ENCODE results near the gene PHF23.
A peak's percentile ranks its signal among the peaks of the same experiment; 100 is the strongest.

PHF23 gene

DNA sequence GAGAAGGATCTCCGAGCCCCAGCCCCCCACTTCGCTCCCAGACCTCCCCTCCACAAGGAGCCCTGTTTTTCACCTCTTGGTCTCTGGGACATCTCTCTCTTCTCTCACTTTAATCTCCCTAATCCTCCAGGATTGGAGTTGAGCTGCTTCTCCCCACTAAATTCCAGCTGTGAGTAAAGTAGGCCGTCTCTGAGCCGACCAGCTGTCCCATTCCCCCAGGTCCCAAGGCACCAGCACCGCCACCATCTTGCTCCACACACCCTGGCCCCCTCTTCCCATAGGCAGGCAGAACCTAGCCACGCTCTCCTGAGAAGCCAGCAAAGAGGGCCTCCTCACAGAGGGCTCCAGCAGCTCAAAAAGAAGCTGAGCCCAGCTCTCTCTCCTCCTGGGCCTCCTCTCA lies 20.5 kb downstream of the PHF23 start:
- H3K4me3 ChIP-seq (ENCODE audit: low read depth, low read length) = no peak overlapping the region
- no peak for TF ChIP-seq CTCF (IDR thresholded peaks at IDR 0.05; ENCODE audit: borderline replicate concordance, insufficient read depth, low read depth, low read length)

DNA sequence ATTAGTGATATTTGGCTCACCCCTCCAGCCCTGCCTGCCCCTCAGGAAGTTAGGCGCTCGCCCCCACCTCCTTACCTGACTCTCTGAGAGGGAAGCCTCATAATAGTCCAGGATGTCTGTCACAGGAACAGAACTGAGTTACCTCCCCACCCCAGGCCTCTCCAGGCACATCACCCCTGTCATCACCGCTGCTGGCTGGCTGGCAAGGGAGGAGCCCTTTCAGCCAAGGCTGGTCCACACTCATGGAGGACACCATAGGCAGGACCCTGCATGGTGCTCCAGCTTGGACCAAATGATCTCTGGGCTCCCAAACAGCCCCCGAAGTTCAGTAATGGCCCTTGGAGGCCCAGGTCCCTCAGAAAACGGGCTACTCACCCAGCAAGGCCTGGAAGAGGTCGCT lies 21.1 kb downstream of the PHF23 start:
- no peak for TF ChIP-seq CTCF (IDR thresholded peaks at IDR 0.05; ENCODE audit: borderline replicate concordance, insufficient read depth, low read depth, low read length)
- no peak overlapping the region for H3K4me3 ChIP-seq (ENCODE audit: low read depth, low read length)

DNA sequence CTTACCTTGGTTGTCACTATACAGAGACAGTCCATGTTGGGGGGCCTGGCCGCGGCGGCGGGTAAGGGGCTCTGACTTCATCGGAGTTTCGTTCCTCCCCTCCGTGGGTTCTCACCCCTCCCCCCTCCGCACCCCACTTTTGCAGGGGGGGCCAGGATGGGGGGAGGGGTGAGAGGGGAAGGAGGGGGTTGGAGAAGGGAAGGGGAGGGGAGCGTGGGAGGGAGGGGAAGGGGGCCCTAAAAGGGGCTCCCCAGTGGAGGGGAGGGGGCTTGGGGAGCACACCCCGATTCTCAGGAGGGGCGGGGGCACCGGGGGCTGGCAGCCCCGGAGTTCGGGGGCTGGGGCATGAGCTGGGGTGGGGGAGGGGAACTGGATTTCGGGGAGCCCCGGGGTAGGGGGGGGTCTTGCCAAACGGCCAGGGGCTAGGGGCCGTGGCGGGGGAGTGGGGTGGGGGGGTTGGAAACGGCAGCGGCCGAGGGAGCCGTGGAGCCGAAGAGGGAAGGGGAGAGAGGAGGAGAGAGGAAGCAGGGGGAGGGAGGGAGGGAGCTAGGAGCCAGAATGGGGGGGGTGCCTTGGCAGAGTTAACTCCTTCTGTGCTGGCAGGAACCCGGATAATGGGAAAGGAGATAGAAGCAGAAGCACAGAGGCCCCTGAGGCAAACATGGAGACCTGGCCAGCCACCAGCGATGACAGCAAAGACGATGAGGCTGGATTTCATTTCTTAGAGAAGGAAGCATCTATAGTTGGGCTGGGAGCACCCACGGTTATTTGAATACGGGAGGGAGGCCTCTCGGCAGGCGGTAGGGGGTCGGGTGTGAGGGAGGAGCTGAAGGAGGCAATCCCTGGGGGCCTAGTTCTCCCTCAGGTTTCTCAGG lies 21.9 kb downstream of the PHF23 start:
- no peak for TF ChIP-seq CTCF (IDR thresholded peaks at IDR 0.05; ENCODE audit: borderline replicate concordance, insufficient read depth, low read depth, low read length)
- no peak overlapping the region for H3K4me3 ChIP-seq (ENCODE audit: low read depth, low read length)

DNA sequence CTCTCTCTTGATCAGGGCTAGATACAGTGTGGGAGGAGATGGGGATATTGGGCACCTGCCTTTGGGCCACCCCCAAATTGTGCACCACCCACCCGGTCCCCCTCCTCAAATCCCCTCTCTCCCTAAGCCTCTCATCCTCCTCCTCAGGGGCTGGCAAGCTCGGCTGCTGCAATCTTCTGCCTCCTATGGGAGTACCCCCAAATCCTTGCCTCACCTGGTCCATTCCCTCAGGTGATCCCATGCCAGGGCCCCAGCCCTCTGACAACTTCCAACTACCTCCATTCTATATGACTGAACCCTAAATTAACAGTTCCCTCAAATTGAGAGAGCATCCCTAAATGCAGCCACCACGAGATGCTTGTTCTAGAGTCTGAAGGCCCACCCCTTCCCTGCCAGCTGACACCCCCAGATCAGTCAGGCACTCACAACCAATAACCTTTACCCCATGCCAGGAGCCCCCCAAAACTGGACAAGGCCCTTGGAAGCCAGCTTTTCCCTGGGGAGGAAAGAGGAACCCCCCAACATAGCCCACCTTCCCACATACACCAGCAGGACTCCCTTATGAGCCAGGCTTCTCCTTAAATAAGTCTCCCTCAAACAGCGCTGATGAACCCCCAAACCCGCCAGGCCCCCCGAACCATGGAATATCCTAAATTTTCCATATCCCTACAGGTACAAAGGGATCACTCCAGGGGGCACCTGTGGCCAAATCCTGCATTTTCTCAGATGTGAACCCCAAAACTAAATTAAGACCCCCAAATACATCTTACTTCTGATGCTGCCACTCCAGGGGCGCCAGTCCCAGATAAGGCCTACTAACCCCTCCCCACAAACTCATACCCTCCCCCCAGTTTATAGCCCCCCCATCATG lies 22.8 kb downstream of the PHF23 start:
- TF ChIP-seq CTCF (IDR thresholded peaks at IDR 0.05; ENCODE audit: borderline replicate concordance, insufficient read depth, low read depth, low read length) = no peak
- H3K4me3 ChIP-seq (ENCODE audit: low read depth, low read length) = no peak overlapping the region

GRCh38 chr17:7215652-7216180 lies 23.5 kb downstream of the PHF23 start:
- TF ChIP-seq CTCF (IDR thresholded peaks at IDR 0.05; ENCODE audit: borderline replicate concordance, insufficient read depth, low read depth, low read length) = no peak
- no peak overlapping the region for H3K4me3 ChIP-seq (ENCODE audit: low read depth, low read length)

- TF ChIP-seq CTCF (IDR thresholded peaks at IDR 0.05; ENCODE audit: borderline replicate concordance, insufficient read depth, low read depth, low read length) = no peak
- H3K4me3 ChIP-seq (ENCODE audit: low read depth, low read length) = peak overlapping the region; percentile 40
Measured at GRCh38 chr17:7215136-7215638, 24.1 kb downstream of the PHF23 start.
